Measurements from ENCODE around the gene KMO. TPM values are rescaled to one million over a fixed set of nuclear protein-coding genes. Genes with fewer than 3 reads are reported as not detected.

The KMO gene
- total and polyA plus RNA-seq, 2 of the 4 experiments (the other 2 are of a cell fraction) = not detected

DNA sequence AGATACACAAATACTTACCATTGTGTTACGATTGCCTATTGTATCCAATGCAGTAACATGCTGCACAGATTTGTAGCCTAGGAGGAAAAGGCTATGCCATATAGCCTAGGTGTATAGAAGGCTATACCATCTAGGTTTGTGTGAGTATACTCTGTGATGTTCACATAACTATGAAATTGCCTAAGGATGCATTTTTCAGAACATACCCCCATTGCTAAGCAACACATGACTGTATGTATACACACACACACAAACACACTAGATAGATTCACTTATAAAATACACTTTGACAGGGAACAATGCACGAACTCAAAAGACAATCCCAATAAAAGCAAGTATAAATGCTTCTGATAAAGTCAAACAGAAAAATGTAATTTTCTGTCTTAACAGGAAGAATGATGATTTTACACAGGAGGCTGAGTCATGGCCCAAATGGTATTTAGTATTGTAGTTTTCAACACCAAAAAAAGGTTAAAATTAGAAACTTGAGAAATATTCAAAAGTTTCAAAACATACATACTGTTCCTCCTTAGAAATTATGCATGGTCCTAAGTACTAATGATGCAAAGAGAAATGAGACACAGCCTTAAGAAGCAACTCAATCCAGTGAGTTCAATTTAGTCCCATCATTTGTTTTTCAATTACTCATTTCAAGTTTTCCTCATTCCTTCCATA lies 24.9 kb upstream of the KMO start:
- Histone ChIP-seq H3K14ac (replicated peaks; ENCODE audit: low read depth, low read length) (no peak overlapping the region), H3K27ac (ENCODE audit: insufficient read depth, low read length) (no peak overlapping the region), H2AK9ac (replicated peaks; ENCODE audit: low read depth, low read length, poor library complexity) (no peak overlapping the region), H3K27me3 (ENCODE audit: control insufficient read depth, insufficient read depth, low read length) (no peaks in the 10 kb centered on the region), H3K23ac (ENCODE audit: low read depth, low read length) (no peak overlapping the region), H2AK5ac (ENCODE audit: low read depth, low read length) (no peak overlapping the region), H3K36me3 (ENCODE audit: control insufficient read depth, insufficient read depth, low read length) (peaks cover 24% of the 10 kb centered on the region), H2BK120ac (ENCODE audit: low read depth, low read length) (no peak overlapping the region), H3K56ac (ENCODE audit: extremely low read depth, insufficient read depth, low read length) (no peak overlapping the region), H2AFZ (replicated peaks; ENCODE audit: low read length, poor library complexity) (no peak overlapping the region), H3K79me1 (ENCODE audit: low read depth in 1 of 2, low read length in 2 of 2) (peaks cover 7 to 25% of the 10 kb centered on the region in 2 experiments), H2BK20ac (ENCODE audit: low read depth, low read length) (no peak overlapping the region), H3K4ac (ENCODE audit: low read depth, low read length) (no peak overlapping the region), H3K4me1 (ENCODE audit: control insufficient read depth, insufficient read depth, low read length) (no peaks in the 10 kb centered on the region), H4K8ac (ENCODE audit: low read depth in 2 of 2, low read length in 2 of 2) (no peak overlapping the region), H3K9ac (ENCODE audit: low read depth, low read length) (no peak overlapping the region), H3K9me1 (ENCODE audit: insufficient read depth, low read length) (no peaks in the 10 kb centered on the region), H4K20me1 (ENCODE audit: insufficient read depth, low read length) (no peaks in the 10 kb centered on the region), H3K4me3 (ENCODE audit: insufficient read depth, low read depth, low read length) (no peak overlapping the region), H2BK15ac (ENCODE audit: low read depth, low read length) (no peak overlapping the region), H3K18ac (ENCODE audit: low read depth, low read length) (no peak overlapping the region), H3K4me2 (ENCODE audit: low read depth, low read length) (no peak overlapping the region), H3K9me3 (ENCODE audit: control insufficient read depth, insufficient read depth, low read length) (no peaks in the 10 kb centered on the region), H4K91ac (ENCODE audit: insufficient read depth, low read depth, low read length) (no peak overlapping the region), H2BK5ac (ENCODE audit: low read depth, low read length, poor library complexity, severe bottlenecking) (no peak overlapping the region), H4K5ac (ENCODE audit: low read depth, low read length) (no peak overlapping the region)
- dilution Hi-C loops (cut with HindIII; ENCODE audit: low sequenced_read_pairs, unreplicated experiment) = no loop called here
- ChIA-PET CTCF (no interaction called here), POLR2A (ENCODE audit: unreplicated experiment) (no interaction called here)
- intact Hi-C loops (cut with micrococcal nuclease) = no loop called here
- BruUV-seq (replicated peaks) = no TSS peak
- TF ChIP-seq, protein P1, sequence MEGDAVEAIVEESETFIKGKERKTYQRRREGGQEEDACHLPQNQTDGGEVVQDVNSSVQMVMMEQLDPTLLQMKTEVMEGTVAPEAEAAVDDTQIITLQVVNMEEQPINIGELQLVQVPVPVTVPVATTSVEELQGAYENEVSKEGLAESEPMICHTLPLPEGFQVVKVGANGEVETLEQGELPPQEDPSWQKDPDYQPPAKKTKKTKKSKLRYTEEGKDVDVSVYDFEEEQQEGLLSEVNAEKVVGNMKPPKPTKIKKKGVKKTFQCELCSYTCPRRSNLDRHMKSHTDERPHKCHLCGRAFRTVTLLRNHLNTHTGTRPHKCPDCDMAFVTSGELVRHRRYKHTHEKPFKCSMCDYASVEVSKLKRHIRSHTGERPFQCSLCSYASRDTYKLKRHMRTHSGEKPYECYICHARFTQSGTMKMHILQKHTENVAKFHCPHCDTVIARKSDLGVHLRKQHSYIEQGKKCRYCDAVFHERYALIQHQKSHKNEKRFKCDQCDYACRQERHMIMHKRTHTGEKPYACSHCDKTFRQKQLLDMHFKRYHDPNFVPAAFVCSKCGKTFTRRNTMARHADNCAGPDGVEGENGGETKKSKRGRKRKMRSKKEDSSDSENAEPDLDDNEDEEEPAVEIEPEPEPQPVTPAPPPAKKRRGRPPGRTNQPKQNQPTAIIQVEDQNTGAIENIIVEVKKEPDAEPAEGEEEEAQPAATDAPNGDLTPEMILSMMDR (conservative IDR thresholded peaks at IDR 0.05; ENCODE audit: low read depth, low read length) = no peak
- TF ChIP-seq CEBPB (IDR thresholded peaks at IDR 0.05; ENCODE audit: low read depth, low read length) = no peak
- ATAC-seq (ENCODE audit: low read depth) = peak; percentile 46
- WGBS, 2 experiments (ENCODE audit: extremely low coverage in 2 of 2, insufficient read length in 1 of 2) = no CpG with 5 or more reads among the region's 2 CpGs
- DNase-seq = peak; percentile 14
- in situ Hi-C loops (cut with MboI; ENCODE audit: low sequenced_read_pairs) = loop anchor here (25.0 kb wide), 1 partner anchor 1320 kb away; no protein-coding TSS in a partner anchor

Data from IMR-90 (cell line).